Stomach smooth muscle (tissue), 2 donors: ENCODE measurements around the gene CDC23.
A peak's percentile ranks its signal among the peaks of the same experiment; 100 is the strongest.

Source experiments
- H3K27ac ChIP-seq: one replicate; pipeline ENCODE4 v1.7.0; 2013; ENCODE audit warnings: mild to moderate bottlenecking, low read length, inconsistent platforms
- H3K27me3 ChIP-seq, 2 donors: one replicate each; pipeline ENCODE4 v1.7.0; 2013; ENCODE audit warnings: low read length in 2 of 2; ENCODE audit not compliant: insufficient read depth in 2 of 2, control insufficient read depth in 1 of 2
- H3K36me3 ChIP-seq, 2 donors: one replicate each; pipeline ENCODE4 v1.7.0; 2013; ENCODE audit warnings: low read length in 2 of 2; ENCODE audit not compliant: control insufficient read depth in 2 of 2, insufficient read depth in 2 of 2
- H3K4me1 ChIP-seq: one replicate; pipeline ENCODE4 v1.7.0; 2013; ENCODE audit warnings: low read length; ENCODE audit not compliant: control insufficient read depth, insufficient read depth
- H3K4me3 ChIP-seq, 2 donors: one replicate each; pipeline ENCODE4 v1.7.0; 2013; ENCODE audit warnings: low read length in 2 of 2
- H3K9ac ChIP-seq, 2 donors: one replicate each; pipeline ENCODE4 v1.7.0; 2013; ENCODE audit warnings: low read length in 2 of 2, mild to moderate bottlenecking in 1 of 2
- H3K9me3 ChIP-seq, 2 donors: one replicate each; pipeline ENCODE4 v1.7.0; 2013; ENCODE audit warnings: low read length in 2 of 2; ENCODE audit not compliant: control insufficient read depth in 2 of 2
- donor health status: healthy.
- donor health status: Pancreatic carcinoma.

Gene CDC23

GRCh38 chr5:138240650-138241385, 27.7 kb upstream of the CDC23 start:
- Histone ChIP-seq H3K4me1 (peaks cover 14% of the 10 kb centered on the region), H3K27me3 (peaks cover 3 to 6% of the 10 kb centered on the region in 2 donors)

GRCh38 chr5:138238034-138238433, 24.9 kb upstream of the CDC23 start:
- H3K9ac ChIP-seq: no peak overlapping the region
- H3K4me3 ChIP-seq: no peak overlapping the region
- peaks cover 14% of the 10 kb centered on the region for H3K4me1 ChIP-seq
- H3K36me3 ChIP-seq: no peaks in the 10 kb centered on the region
- H3K27me3 ChIP-seq: peaks cover 3 to 6% of the 10 kb centered on the region in 2 donors
- no peak overlapping the region for H3K27ac ChIP-seq
- H3K9me3 ChIP-seq: no peaks in the 10 kb centered on the region

More at GRCh38 chr5:138240650-138241385, 27.7 kb upstream of the CDC23 start:
- Histone ChIP-seq H3K4me3 (peak overlapping the region in 1 of 2 donors; percentile 69), H3K36me3 (no peaks in the 10 kb centered on the region), H3K27ac (no peak overlapping the region), H3K9me3 (no peaks in the 10 kb centered on the region), H3K9ac (no peak overlapping the region)

GRCh38 chr5:138234651-138235050, 21.5 kb upstream of the CDC23 start:
- Histone ChIP-seq H3K27ac (no peak overlapping the region), H3K4me1 (no peaks in the 10 kb centered on the region), H3K4me3 (no peak overlapping the region), H3K36me3 (no peaks in the 10 kb centered on the region), H3K27me3 (no peaks in the 10 kb centered on the region), H3K9ac (no peak overlapping the region), H3K9me3 (no peaks in the 10 kb centered on the region)

- H3K4me1 ChIP-seq: no peaks in the 10 kb centered on the region
- H3K27ac ChIP-seq: no peak overlapping the region
- no peaks in the 10 kb centered on the region for H3K27me3 ChIP-seq
- H3K9me3 ChIP-seq: no peaks in the 10 kb centered on the region
- H3K36me3 ChIP-seq: no peaks in the 10 kb centered on the region
- no peak overlapping the region for H3K9ac ChIP-seq
- no peak overlapping the region for H3K4me3 ChIP-seq
Measured at GRCh38 chr5:138233280-138233679, 20.2 kb upstream of the CDC23 start.

GRCh38 chr5:138230981-138231589, 18.0 kb upstream of the CDC23 start:
- Histone ChIP-seq H3K36me3 (no peaks in the 10 kb centered on the region), H3K27me3 (no peaks in the 10 kb centered on the region), H3K9me3 (peaks cover 0 to 4% of the 10 kb centered on the region in 2 donors), H3K4me3 (no peak overlapping the region), H3K9ac (no peak overlapping the region), H3K4me1 (no peaks in the 10 kb centered on the region), H3K27ac (no peak overlapping the region)

GRCh38 chr5:138230261-138230660, 17.1 kb upstream of the CDC23 start:
- Histone ChIP-seq H3K4me3 (no peak overlapping the region), H3K36me3 (no peaks in the 10 kb centered on the region), H3K27me3 (no peaks in the 10 kb centered on the region), H3K9ac (no peak overlapping the region), H3K27ac (no peak overlapping the region), H3K9me3 (peaks cover 0 to 4% of the 10 kb centered on the region in 2 donors), H3K4me1 (no peaks in the 10 kb centered on the region)

GRCh38 chr5:138229387-138229786, 16.3 kb upstream of the CDC23 start:
- Histone ChIP-seq H3K4me3 (no peak overlapping the region), H3K36me3 (no peaks in the 10 kb centered on the region), H3K9me3 (peaks cover 0 to 4% of the 10 kb centered on the region in 2 donors), H3K27me3 (no peaks in the 10 kb centered on the region), H3K9ac (no peak overlapping the region), H3K4me1 (no peaks in the 10 kb centered on the region), H3K27ac (no peak overlapping the region)

GRCh38 chr5:138226910-138227309, 13.8 kb upstream of the CDC23 start:
- Histone ChIP-seq H3K4me1 (peaks cover 3% of the 10 kb centered on the region), H3K27ac (no peak overlapping the region), H3K27me3 (no peaks in the 10 kb centered on the region), H3K9me3 (peaks cover 0 to 4% of the 10 kb centered on the region in 2 donors), H3K36me3 (no peaks in the 10 kb centered on the region), H3K4me3 (no peak overlapping the region), H3K9ac (no peak overlapping the region)

- Histone ChIP-seq H3K27ac (no peak overlapping the region), H3K9ac (no peak overlapping the region), H3K27me3 (no peaks in the 10 kb centered on the region), H3K9me3 (peaks cover 0 to 4% of the 10 kb centered on the region in 2 donors), H3K36me3 (no peaks in the 10 kb centered on the region), H3K4me3 (no peak overlapping the region), H3K4me1 (peaks cover 3% of the 10 kb centered on the region)
Measured at GRCh38 chr5:138224712-138225111, 11.6 kb upstream of the CDC23 start.

GRCh38 chr5:138223532-138223931, 10.4 kb upstream of the CDC23 start:
- Histone ChIP-seq H3K4me1 (peaks cover 3% of the 10 kb centered on the region), H3K4me3 (no peak overlapping the region), H3K9ac (no peak overlapping the region), H3K27me3 (no peaks in the 10 kb centered on the region), H3K9me3 (peaks cover 0 to 4% of the 10 kb centered on the region in 2 donors), H3K36me3 (no peaks in the 10 kb centered on the region), H3K27ac (no peak overlapping the region)

- no peaks in the 10 kb centered on the region for H3K9me3 ChIP-seq
- peaks cover 10% of the 10 kb centered on the region for H3K4me1 ChIP-seq
Measured at GRCh38 chr5:138216799-138217198, 3.7 kb upstream of the CDC23 start.

More at GRCh38 chr5:138216799-138217198, 3.7 kb upstream of the CDC23 start:
- Histone ChIP-seq H3K4me3 (no peak overlapping the region), H3K9ac (no peak overlapping the region), H3K27ac (no peak overlapping the region), H3K36me3 (no peaks in the 10 kb centered on the region), H3K27me3 (no peaks in the 10 kb centered on the region)
